BLaER1 (cell line): ENCODE data around the gene CSF2RB.
A peak's percentile ranks its signal among the peaks of the same experiment; 100 is the strongest.

Experiments used
- H3K27ac ChIP-seq: shearing (Covaris generic); formaldehyde crosslinking; 2 replicates; pipeline ENCODE4 v1.8.1; 2022
- H3K27me3 ChIP-seq: shearing (Covaris generic); formaldehyde crosslinking; 2 replicates; pipeline ENCODE4 v1.8.1; 2022
- H3K36me3 ChIP-seq: shearing (Covaris generic); formaldehyde crosslinking; 2 replicates; pipeline ENCODE4 v1.8.1; 2022
- H3K4me1 ChIP-seq: shearing (Covaris generic); formaldehyde crosslinking; 2 replicates; pipeline ENCODE4 v1.8.1; 2022
- H3K4me2 ChIP-seq: shearing (Covaris generic); formaldehyde crosslinking; 2 replicates; pipeline ENCODE4 v1.8.1; 2022
- H3K4me3 ChIP-seq: shearing (Covaris generic); formaldehyde crosslinking; 2 replicates; pipeline ENCODE4 v1.8.1; 2022
- H3K9ac ChIP-seq: shearing (Covaris generic); formaldehyde crosslinking; 2 replicates; pipeline ENCODE4 v1.8.1; 2022
- H3K9me3 ChIP-seq: shearing (Covaris generic); formaldehyde crosslinking; 2 replicates; pipeline ENCODE4 v1.8.1; 2022
- H4K20me1 ChIP-seq: shearing (Covaris generic); formaldehyde crosslinking; 2 replicates; pipeline ENCODE4 v1.8.1; 2022
- Cebpa-rat ChIP-seq: shearing (Covaris generic); IDR thresholded peaks from 2 replicates; pipeline ENCODE4 v1.8.1; 2022

CSF2RB gene

DNA sequence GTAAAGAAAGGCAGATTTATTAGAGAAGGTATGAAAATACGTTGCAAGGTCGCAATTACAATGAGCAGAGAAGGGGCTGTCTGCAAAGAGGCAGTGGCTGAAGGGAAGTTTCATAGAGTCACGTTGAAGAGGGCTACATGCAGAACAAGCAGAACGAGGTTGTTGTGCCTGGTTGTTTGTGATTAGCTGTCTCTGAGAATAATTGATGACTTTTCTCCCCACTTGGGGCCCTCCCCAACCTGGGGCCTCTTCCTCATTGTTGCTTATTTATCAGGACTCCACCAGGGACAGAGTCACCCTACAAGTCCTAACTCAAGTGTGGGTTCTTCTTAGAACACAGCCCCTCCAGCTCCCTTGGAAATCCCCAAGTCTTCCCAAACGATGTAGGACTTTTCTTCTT, 29.1 kb downstream of the CSF2RB start:
- Histone ChIP-seq H3K9ac (no peak overlapping the region), H3K4me1 (peaks cover 26% of the 10 kb centered on the region), H3K27ac (no peak overlapping the region), H3K4me3 (no peak overlapping the region), H3K36me3 (peaks cover 15% of the 10 kb centered on the region), H3K9me3 (no peaks in the 10 kb centered on the region), H3K4me2 (no peak overlapping the region), H3K27me3 (no peaks in the 10 kb centered on the region), H4K20me1 (no peaks in the 10 kb centered on the region)
- no peak for TF ChIP-seq Cebpa-rat

GRCh38 chr22:36946421-36947158, 33.2 kb downstream of the CSF2RB start:
- TF ChIP-seq Cebpa-rat = no peak
- no peak overlapping the region for H3K27ac ChIP-seq
- H3K4me3 ChIP-seq = no peak overlapping the region
- H3K27me3 ChIP-seq = no peaks in the 10 kb centered on the region
- H4K20me1 ChIP-seq = no peaks in the 10 kb centered on the region
- H3K9ac ChIP-seq = no peak overlapping the region
- H3K9me3 ChIP-seq = no peaks in the 10 kb centered on the region
- no peaks in the 10 kb centered on the region for H3K36me3 ChIP-seq
- H3K4me2 ChIP-seq = no peak overlapping the region
- H3K4me1 ChIP-seq = no peaks in the 10 kb centered on the region

- no peak overlapping the region for H3K9ac ChIP-seq
Measured at GRCh38 chr22:36948273-36949225, 35.1 kb downstream of the CSF2RB start.

GRCh38 chr22:36950797-36951590, 37.6 kb downstream of the CSF2RB start:
- peaks cover 25% of the 10 kb centered on the region for H3K4me1 ChIP-seq
- TF ChIP-seq Cebpa-rat = no peak
- no peak overlapping the region for H3K27ac ChIP-seq
- no peaks in the 10 kb centered on the region for H4K20me1 ChIP-seq
- H3K9ac ChIP-seq = no peak overlapping the region
- H3K27me3 ChIP-seq = no peaks in the 10 kb centered on the region
- no peaks in the 10 kb centered on the region for H3K9me3 ChIP-seq
- no peak overlapping the region for H3K4me2 ChIP-seq
- H3K4me3 ChIP-seq = no peak overlapping the region
- H3K36me3 ChIP-seq = no peaks in the 10 kb centered on the region

More at GRCh38 chr22:36948273-36949225, 35.1 kb downstream of the CSF2RB start:
- Histone ChIP-seq H3K27me3 (no peaks in the 10 kb centered on the region), H4K20me1 (no peaks in the 10 kb centered on the region), H3K27ac (no peak overlapping the region), H3K4me1 (peaks cover 11% of the 10 kb centered on the region), H3K4me2 (no peak overlapping the region), H3K9me3 (no peaks in the 10 kb centered on the region), H3K4me3 (no peak overlapping the region), H3K36me3 (no peaks in the 10 kb centered on the region)
- no peak for TF ChIP-seq Cebpa-rat

GRCh38 chr22:36951746-36952145, 38.3 kb downstream of the CSF2RB start:
- H3K4me1 ChIP-seq = peaks cover 25% of the 10 kb centered on the region
- no peak overlapping the region for H3K4me2 ChIP-seq
- H3K9ac ChIP-seq = no peak overlapping the region
- no peak for TF ChIP-seq Cebpa-rat
- no peaks in the 10 kb centered on the region for H3K36me3 ChIP-seq
- no peak overlapping the region for H3K4me3 ChIP-seq
- no peaks in the 10 kb centered on the region for H3K27me3 ChIP-seq
- H4K20me1 ChIP-seq = no peaks in the 10 kb centered on the region
- no peaks in the 10 kb centered on the region for H3K9me3 ChIP-seq
- no peak overlapping the region for H3K27ac ChIP-seq

GRCh38 chr22:36953239-36954080, 40.0 kb downstream of the CSF2RB start:
- Histone ChIP-seq H3K27me3 (no peaks in the 10 kb centered on the region), H3K4me3 (no peak overlapping the region), H4K20me1 (no peaks in the 10 kb centered on the region), H3K4me2 (peak overlapping the region; percentile 78), H3K4me1 (peaks cover 25% of the 10 kb centered on the region), H3K27ac (no peak overlapping the region), H3K9ac (no peak overlapping the region), H3K9me3 (no peaks in the 10 kb centered on the region; the same call in 1 of the 2 replicates), H3K36me3 (no peaks in the 10 kb centered on the region)
- no peak for TF ChIP-seq Cebpa-rat

- no peaks in the 10 kb centered on the region for H4K20me1 ChIP-seq
Measured at GRCh38 chr22:36954251-36955014, 41.0 kb downstream of the CSF2RB start.

DNA sequence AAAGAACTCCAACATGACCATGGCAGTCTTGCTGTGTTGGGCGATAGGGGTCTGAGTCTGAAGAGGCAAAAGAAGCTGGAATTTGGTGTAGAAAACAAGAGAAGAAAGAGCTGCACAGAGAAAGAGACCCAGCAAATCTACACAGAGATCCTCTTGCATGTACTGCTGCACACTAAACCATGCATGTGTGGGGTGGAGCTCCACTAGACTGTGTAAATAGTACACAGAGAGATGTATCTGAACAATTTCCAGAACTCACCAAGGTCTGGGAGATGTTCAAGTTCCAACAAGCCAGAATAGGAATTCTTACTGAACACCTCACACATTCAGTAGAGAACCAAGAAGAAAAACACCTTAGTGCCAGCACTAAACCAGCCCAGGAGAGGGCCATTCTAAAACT, 42.3 kb downstream of the CSF2RB start:
- H3K9ac ChIP-seq = no peak overlapping the region
- H3K36me3 ChIP-seq = no peaks in the 10 kb centered on the region
- no peak overlapping the region for H3K4me3 ChIP-seq
- no peak for TF ChIP-seq Cebpa-rat
- H3K9me3 ChIP-seq = no peaks in the 10 kb centered on the region; the same call in 1 of the 2 replicates
- no peaks in the 10 kb centered on the region for H3K27me3 ChIP-seq
- no peak overlapping the region for H3K4me2 ChIP-seq
- H3K4me1 ChIP-seq = peaks cover 25% of the 10 kb centered on the region
- no peaks in the 10 kb centered on the region for H4K20me1 ChIP-seq
- H3K27ac ChIP-seq = no peak overlapping the region

More at GRCh38 chr22:36954251-36955014, 41.0 kb downstream of the CSF2RB start:
- no peaks in the 10 kb centered on the region; the same call in 1 of the 2 replicates for H3K9me3 ChIP-seq
- H3K27me3 ChIP-seq = no peaks in the 10 kb centered on the region
- H3K4me3 ChIP-seq = no peak overlapping the region
- 0 out of 2 replicates have a peak overlapping the region, but pooled peaks have one; percentile 26 for H3K27ac ChIP-seq
- peaks cover 25% of the 10 kb centered on the region for H3K4me1 ChIP-seq
- no peak for TF ChIP-seq Cebpa-rat
- H3K4me2 ChIP-seq = peak overlapping the region; percentile 78
- no peaks in the 10 kb centered on the region for H3K36me3 ChIP-seq
- H3K9ac ChIP-seq = no peak overlapping the region
